ENCODE data around the gene MATN3. TPM values are rescaled to one million over a fixed set of nuclear protein-coding genes. Genes with fewer than 3 reads are reported as not detected.

The MATN3 gene
- total and polyA plus RNA-seq, 2 of the 8 experiments (the other 6 are each of a cell fraction or from before 2014, with no cell fraction given) = 3.0 to 9.9 TPM

DNA sequence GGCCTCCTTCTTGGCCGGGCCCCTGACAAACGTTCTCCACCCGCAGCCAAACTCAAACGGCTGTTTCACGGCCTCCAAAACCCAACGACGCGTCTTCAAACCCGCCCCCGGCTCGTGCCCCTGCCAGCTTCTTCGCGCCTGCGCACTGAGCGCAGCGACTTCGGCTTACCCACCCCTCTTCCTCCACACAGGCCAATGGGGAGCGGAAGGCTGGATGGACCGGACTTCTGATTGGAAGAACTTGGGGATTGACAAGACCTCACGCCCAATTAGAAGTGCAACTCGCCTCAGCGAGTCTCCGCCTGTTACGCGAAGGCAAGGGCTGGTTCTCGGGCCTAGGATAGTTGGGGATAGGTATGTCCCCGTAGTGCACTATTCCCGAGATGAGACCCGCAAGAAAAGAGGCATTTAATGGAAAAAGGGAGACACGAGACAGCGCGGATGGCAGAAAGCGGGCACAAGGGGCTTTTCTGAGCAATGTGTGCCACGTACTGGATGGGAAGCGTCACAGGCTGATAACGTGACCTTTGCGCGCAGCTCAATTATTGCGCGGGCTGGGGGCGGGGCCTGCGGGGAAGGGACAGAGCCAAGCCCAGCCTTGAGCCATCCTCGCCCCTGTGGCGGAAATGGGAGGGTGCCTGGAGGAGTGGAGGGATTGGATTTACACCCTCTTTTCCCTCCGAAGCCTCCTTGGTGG, 39.2 kb upstream of the MATN3 start, which contains the start of gene LAPTM4A (continued):
- TF ChIP-seq, protein P1, sequence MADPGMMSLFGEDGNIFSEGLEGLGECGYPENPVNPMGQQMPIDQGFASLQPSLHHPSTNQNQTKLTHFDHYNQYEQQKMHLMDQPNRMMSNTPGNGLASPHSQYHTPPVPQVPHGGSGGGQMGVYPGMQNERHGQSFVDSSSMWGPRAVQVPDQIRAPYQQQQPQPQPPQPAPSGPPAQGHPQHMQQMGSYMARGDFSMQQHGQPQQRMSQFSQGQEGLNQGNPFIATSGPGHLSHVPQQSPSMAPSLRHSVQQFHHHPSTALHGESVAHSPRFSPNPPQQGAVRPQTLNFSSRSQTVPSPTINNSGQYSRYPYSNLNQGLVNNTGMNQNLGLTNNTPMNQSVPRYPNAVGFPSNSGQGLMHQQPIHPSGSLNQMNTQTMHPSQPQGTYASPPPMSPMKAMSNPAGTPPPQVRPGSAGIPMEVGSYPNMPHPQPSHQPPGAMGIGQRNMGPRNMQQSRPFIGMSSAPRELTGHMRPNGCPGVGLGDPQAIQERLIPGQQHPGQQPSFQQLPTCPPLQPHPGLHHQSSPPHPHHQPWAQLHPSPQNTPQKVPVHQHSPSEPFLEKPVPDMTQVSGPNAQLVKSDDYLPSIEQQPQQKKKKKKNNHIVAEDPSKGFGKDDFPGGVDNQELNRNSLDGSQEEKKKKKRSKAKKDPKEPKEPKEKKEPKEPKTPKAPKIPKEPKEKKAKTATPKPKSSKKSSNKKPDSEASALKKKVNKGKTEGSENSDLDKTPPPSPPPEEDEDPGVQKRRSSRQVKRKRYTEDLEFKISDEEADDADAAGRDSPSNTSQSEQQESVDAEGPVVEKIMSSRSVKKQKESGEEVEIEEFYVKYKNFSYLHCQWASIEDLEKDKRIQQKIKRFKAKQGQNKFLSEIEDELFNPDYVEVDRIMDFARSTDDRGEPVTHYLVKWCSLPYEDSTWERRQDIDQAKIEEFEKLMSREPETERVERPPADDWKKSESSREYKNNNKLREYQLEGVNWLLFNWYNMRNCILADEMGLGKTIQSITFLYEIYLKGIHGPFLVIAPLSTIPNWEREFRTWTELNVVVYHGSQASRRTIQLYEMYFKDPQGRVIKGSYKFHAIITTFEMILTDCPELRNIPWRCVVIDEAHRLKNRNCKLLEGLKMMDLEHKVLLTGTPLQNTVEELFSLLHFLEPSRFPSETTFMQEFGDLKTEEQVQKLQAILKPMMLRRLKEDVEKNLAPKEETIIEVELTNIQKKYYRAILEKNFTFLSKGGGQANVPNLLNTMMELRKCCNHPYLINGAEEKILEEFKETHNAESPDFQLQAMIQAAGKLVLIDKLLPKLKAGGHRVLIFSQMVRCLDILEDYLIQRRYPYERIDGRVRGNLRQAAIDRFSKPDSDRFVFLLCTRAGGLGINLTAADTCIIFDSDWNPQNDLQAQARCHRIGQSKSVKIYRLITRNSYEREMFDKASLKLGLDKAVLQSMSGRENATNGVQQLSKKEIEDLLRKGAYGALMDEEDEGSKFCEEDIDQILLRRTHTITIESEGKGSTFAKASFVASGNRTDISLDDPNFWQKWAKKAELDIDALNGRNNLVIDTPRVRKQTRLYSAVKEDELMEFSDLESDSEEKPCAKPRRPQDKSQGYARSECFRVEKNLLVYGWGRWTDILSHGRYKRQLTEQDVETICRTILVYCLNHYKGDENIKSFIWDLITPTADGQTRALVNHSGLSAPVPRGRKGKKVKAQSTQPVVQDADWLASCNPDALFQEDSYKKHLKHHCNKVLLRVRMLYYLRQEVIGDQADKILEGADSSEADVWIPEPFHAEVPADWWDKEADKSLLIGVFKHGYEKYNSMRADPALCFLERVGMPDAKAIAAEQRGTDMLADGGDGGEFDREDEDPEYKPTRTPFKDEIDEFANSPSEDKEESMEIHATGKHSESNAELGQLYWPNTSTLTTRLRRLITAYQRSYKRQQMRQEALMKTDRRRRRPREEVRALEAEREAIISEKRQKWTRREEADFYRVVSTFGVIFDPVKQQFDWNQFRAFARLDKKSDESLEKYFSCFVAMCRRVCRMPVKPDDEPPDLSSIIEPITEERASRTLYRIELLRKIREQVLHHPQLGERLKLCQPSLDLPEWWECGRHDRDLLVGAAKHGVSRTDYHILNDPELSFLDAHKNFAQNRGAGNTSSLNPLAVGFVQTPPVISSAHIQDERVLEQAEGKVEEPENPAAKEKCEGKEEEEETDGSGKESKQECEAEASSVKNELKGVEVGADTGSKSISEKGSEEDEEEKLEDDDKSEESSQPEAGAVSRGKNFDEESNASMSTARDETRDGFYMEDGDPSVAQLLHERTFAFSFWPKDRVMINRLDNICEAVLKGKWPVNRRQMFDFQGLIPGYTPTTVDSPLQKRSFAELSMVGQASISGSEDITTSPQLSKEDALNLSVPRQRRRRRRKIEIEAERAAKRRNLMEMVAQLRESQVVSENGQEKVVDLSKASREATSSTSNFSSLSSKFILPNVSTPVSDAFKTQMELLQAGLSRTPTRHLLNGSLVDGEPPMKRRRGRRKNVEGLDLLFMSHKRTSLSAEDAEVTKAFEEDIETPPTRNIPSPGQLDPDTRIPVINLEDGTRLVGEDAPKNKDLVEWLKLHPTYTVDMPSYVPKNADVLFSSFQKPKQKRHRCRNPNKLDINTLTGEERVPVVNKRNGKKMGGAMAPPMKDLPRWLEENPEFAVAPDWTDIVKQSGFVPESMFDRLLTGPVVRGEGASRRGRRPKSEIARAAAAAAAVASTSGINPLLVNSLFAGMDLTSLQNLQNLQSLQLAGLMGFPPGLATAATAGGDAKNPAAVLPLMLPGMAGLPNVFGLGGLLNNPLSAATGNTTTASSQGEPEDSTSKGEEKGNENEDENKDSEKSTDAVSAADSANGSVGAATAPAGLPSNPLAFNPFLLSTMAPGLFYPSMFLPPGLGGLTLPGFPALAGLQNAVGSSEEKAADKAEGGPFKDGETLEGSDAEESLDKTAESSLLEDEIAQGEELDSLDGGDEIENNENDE (IDR thresholded peaks at IDR 0.05; ENCODE audit: insufficient replicate concordance, low read length) = no peak
- TF ChIP-seq KDM5A (IDR thresholded peaks at IDR 0.05; ENCODE audit: low read length) = peak; percentile 51; the same call in 1 of the 2 replicates
- TF ChIP-seq, protein P2, sequence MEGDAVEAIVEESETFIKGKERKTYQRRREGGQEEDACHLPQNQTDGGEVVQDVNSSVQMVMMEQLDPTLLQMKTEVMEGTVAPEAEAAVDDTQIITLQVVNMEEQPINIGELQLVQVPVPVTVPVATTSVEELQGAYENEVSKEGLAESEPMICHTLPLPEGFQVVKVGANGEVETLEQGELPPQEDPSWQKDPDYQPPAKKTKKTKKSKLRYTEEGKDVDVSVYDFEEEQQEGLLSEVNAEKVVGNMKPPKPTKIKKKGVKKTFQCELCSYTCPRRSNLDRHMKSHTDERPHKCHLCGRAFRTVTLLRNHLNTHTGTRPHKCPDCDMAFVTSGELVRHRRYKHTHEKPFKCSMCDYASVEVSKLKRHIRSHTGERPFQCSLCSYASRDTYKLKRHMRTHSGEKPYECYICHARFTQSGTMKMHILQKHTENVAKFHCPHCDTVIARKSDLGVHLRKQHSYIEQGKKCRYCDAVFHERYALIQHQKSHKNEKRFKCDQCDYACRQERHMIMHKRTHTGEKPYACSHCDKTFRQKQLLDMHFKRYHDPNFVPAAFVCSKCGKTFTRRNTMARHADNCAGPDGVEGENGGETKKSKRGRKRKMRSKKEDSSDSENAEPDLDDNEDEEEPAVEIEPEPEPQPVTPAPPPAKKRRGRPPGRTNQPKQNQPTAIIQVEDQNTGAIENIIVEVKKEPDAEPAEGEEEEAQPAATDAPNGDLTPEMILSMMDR (IDR thresholded peaks at IDR 0.05; ENCODE audit: control extremely low read depth in 1 of 3, insufficient read depth in 1 of 3, low read depth in 1 of 3, low read length in 3 of 3) = no peak
- peak; percentile 98 for TF ChIP-seq PHF8 (conservative IDR thresholded peaks at IDR 0.05; ENCODE audit: low read depth, low read length)
- no peak for TF ChIP-seq MAFK (IDR thresholded peaks at IDR 0.05; ENCODE audit: low read depth, low read length)
- TF ChIP-seq KDM1A (IDR thresholded peaks at IDR 0.05; ENCODE audit: borderline replicate concordance, low read length) = no peak
- no peak for TF ChIP-seq NANOG (IDR thresholded peaks at IDR 0.05; ENCODE audit: insufficient read depth, low read depth, low read length, poor library complexity, severe bottlenecking)

All from H1 (cell line).